HFFc6 (cell line): Measurements from ENCODE around the gene RPH3AL. TPM values are rescaled to one million over a fixed set of nuclear protein-coding genes. Genes with fewer than 3 reads are reported as not detected.

Experiments
- DNase-seq: peaks from one replicate; pipeline ENCODE4 v3.0.0-alpha.2; 2018
- H3K27ac Mint-ChIP-seq: 2 replicates; pipeline ENCODE4 v1.8.0; 2020; ENCODE audit warnings: mild to moderate bottlenecking, mixed read lengths
- H3K27me3 Mint-ChIP-seq: 2 replicates; pipeline ENCODE4 v1.8.0; 2021; ENCODE audit warnings: mild to moderate bottlenecking, moderate library complexity, mixed read lengths; ENCODE audit not compliant: insufficient read depth
- H3K36me3 Mint-ChIP-seq: 2 replicates; pipeline ENCODE4 v1.8.0; 2021; ENCODE audit warnings: low read depth, mixed read lengths
- H3K4me1 Mint-ChIP-seq: 2 replicates; pipeline ENCODE4 v1.8.0; 2020; ENCODE audit warnings: low read depth, mixed read lengths
- H3K4me3 Mint-ChIP-seq: 2 replicates; pipeline ENCODE4 v1.8.0; 2020; ENCODE audit warnings: mild to moderate bottlenecking, moderate library complexity, mixed read lengths
- H3K9me3 Mint-ChIP-seq: 2 replicates; pipeline ENCODE4 v1.8.0; 2020; ENCODE audit warnings: mild to moderate bottlenecking, mixed read lengths
- CTCF ChIP-seq: fragments of 200-600 bp; sonication (generic); IDR thresholded peaks from 2 replicates; pipeline ENCODE4 v1.5.0; 2021; ENCODE audit warnings: antibody characterized with exemption, mild to moderate bottlenecking
- total RNA-seq, 6 experiments: library from RNA; stranded (reverse); fragmentation: NEBNext Ultra II Directional; extraction: Animal tissue kit (Norgen Biotek cat#: 25700); gene quantifications; 2 replicates in 1 of 6; 3 replicates in 5 of 6; pipeline ENCODE4 v1.2.3, GENCODE V29; 2021

The RPH3AL gene
- total RNA-seq, 6 experiments from 2014 or later: 1.4 to 2.4 (median 2.0) TPM

GRCh38 chr17:250487-251300 lies 101.9 kb downstream of the RPH3AL start:
- Mint-ChIP-seq H3K9me3 (no peaks in the 10 kb centered on the region), H3K4me3 (no peak overlapping the region), H3K27ac (no peak overlapping the region), H3K4me1 (no peaks in the 10 kb centered on the region), H3K27me3 (peaks cover 15% of the 10 kb centered on the region), H3K36me3 (no peaks in the 10 kb centered on the region)
- no peak for DNase-seq
- no peak for TF ChIP-seq CTCF

GRCh38 chr17:249236-249993 lies 103.2 kb downstream of the RPH3AL start:
- no peak overlapping the region for H3K4me3 Mint-ChIP-seq
- peaks cover 5% of the 10 kb centered on the region for H3K9me3 Mint-ChIP-seq
- no peaks in the 10 kb centered on the region for H3K4me1 Mint-ChIP-seq
- H3K27me3 Mint-ChIP-seq: peaks cover 15% of the 10 kb centered on the region
- DNase-seq: no peak
- H3K36me3 Mint-ChIP-seq: peaks cover 4% of the 10 kb centered on the region; the same call in 1 of the 2 replicates
- no peak for TF ChIP-seq CTCF
- no peak overlapping the region for H3K27ac Mint-ChIP-seq

- Mint-ChIP-seq H3K27me3 (peaks cover 15% of the 10 kb centered on the region), H3K4me1 (no peaks in the 10 kb centered on the region), H3K27ac (no peak overlapping the region), H3K9me3 (peaks cover 11% of the 10 kb centered on the region), H3K36me3 (peaks cover 4% of the 10 kb centered on the region; the same call in 1 of the 2 replicates), H3K4me3 (no peak overlapping the region)
- TF ChIP-seq CTCF: no peak
- DNase-seq: no peak
Observed at GRCh38 chr17:248337-249235, 104.0 kb downstream of the RPH3AL start.

DNA sequence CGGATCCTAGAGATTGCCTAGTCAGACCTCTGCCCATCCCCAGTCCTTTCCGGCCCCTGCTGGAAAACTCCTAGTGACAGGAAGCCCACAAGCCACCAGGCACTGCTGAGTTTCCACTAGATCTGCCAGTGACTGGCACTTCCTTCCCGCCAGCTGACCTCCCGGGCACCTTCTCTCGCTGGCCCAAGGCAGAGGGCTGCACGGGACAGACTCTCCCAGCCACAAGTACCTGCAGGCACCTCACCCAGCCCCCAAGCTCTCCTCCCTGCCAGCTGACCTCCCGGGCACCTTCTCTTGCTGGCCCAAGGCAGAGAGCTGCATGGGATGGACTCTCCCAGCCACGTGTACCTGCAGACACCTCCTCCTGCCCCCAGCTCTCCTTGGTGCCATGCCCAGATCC lies 104.8 kb downstream of the RPH3AL start:
- Mint-ChIP-seq H3K36me3 (peaks cover 4% of the 10 kb centered on the region; the same call in 1 of the 2 replicates), H3K9me3 (peaks cover 11% of the 10 kb centered on the region), H3K27me3 (peaks cover 15% of the 10 kb centered on the region), H3K27ac (no peak overlapping the region), H3K4me1 (no peaks in the 10 kb centered on the region), H3K4me3 (no peak overlapping the region)
- no peak for TF ChIP-seq CTCF
- DNase-seq: no peak

GRCh38 chr17:246851-247421 lies 105.7 kb downstream of the RPH3AL start:
- Mint-ChIP-seq H3K9me3 (peaks cover 11% of the 10 kb centered on the region), H3K27ac (no peak overlapping the region), H3K36me3 (peaks cover 4% of the 10 kb centered on the region; the same call in 1 of the 2 replicates), H3K27me3 (peaks cover 10% of the 10 kb centered on the region), H3K4me1 (no peaks in the 10 kb centered on the region), H3K4me3 (no peak overlapping the region)
- TF ChIP-seq CTCF: no peak
- DNase-seq: no peak
